DMS79 (cell line): ENCODE measurements around the gene TMEM44.
"Not testable (repeated sequence)": the region's sequence is repeated elsewhere in the genome, so short reads cannot be mapped to it uniquely, and the experiment has no call there.

Experiments used
- DNase-seq: peaks from one replicate; lab custom pipeline; 2025; lab: John Stamatoyannopoulos, UW

The TMEM44 gene

GRCh38 chr3:194609601-194610000, 23.6 kb downstream of the TMEM44 start:
- DNase-seq = no peak

GRCh38 chr3:194608981-194609380, 24.2 kb downstream of the TMEM44 start:
- DNase-seq = no peak

DNA sequence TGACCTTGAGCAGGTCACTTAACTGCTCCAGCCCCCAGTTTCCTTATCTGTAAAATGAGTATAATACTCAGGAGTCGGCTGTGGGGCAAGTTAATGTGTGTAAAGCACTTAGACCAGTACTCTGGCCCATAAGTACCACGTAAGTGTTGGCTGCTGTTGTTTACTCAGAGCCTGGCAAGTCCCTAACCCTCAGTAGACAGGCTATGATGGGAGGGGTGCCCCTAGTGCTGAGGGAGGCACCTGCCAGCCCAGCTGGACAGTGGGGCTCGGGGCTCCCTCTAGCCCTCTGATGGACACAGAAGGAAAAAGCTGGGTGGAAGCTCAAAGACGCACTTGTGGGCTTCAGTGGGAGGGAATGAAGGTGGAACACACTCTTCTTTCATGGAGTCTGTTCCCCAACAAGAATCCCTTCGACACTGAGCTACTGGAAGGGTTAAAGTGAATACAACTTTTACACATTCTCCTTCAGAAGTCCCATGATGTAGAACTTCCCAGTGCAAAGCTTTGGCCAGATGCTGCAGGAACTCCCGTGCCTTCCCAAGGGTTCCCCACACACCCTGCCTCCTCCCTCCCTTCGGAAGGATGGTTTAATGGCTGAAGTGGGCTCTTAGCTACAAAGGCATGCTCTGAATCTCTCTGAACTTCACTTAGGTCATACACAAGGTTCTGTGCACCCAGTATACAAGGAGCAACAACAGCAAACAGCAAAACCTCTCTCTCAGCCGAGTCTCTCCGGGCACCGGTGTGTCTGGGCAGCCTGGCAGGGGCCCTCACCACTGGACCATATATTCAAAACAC, 25.4 kb downstream of the TMEM44 start:
- peak; percentile 21 for DNase-seq

GRCh38 chr3:194606941-194607340, 26.3 kb downstream of the TMEM44 start:
- DNase-seq = no peak

DNA sequence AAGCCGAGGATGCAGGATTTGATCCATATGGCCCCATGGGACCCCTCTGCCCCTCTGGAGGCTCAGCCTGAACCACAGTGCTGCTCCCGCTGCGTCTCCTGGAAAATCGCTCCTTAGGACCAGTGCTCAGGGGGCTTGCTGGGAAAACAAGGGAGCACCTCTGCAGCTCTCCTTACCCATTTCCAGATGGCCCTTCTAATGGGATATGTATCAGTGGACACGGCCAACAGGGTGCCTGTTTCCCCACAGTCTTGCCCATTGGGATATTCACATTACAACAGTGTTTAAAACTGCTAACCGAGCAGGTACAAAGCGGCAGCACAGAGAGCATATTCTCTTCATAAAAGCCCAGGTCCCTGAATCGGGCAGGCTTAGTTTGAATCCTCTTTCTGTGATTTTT, 27.1 kb downstream of the TMEM44 start:
- no peak for DNase-seq

DNA sequence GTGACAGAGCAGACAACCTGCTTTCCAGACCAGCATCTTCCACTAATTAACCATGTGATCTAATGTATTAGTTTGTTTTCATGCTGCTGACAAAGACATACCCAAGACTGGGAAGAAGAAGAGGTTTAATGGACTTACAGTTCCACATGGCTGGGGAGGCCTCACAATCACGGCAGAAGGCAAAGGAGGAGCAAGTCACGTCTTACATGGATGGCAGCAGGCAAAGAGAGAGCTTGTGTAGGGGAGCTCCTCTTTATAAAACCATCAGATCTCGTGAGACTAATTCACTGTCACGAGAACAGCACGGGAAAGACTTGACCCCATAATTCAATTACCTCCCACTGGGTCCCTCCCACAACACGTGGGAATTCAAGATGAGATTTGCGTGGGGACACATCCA, 27.9 kb downstream of the TMEM44 start:
- DNase-seq = not testable (repeated sequence)

DNA sequence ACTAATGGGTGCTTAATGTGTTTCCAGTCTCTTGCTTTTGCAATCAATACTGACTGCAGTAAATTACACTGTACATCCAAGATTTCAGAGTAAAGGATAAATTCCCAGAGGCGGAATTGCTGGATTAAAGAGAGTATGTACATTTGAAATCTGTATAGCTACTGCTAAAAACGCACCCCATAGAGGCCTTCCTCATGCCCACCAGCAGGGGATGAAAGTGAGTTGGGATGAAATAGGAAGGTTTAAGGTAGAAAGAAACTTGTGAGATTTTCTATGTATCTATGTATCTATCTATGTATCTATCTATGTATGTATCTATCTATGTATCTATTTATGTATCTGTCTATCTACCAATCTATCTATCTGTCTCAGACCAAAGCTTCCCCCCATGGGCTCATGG, 28.4 kb downstream of the TMEM44 start:
- no peak for DNase-seq

DNA sequence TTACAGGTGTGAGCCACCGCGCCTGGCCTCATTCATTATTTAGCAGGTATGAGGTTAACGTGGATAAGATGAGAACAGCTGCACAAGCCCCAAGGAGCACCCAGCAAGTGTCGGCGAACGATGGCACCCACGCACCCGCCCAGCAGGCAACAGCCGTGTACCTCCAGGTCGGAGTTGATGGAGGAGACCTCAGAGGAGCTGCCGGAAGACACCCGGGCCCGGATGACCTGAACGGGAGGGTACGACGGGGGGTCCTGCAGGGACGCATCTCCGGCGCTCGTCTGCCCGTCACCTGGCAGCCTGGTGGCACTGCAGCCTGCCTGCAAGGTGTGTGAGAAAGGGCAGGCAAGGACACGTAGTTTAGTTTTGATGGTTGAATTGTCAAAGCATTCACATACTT, 29.1 kb downstream of the TMEM44 start:
- DNase-seq = no peak

DNA sequence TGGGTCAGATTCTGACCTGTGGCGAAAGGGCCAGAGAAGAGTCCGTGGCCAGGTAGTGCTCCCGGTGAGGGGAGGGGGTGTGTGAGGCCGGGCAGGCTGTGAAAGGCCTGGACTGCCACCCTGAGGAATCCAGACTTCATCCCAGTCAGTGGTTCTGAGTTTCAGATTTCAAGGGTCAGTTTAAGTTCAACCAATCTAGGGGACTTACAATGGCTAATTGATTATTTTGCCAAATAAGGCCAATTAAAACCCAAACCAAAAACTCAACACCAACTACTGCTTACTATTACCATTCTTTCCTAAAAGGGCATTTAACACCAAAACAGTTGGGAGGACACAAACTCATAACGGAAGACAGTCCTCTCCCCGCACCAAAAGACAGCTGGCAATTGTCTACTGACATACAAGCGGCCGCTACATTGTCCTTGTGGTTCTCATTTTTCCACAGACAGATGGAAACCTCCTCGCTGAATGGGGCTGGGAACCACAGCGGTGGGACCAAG, 30.5 kb downstream of the TMEM44 start:
- DNase-seq = no peak

DNA sequence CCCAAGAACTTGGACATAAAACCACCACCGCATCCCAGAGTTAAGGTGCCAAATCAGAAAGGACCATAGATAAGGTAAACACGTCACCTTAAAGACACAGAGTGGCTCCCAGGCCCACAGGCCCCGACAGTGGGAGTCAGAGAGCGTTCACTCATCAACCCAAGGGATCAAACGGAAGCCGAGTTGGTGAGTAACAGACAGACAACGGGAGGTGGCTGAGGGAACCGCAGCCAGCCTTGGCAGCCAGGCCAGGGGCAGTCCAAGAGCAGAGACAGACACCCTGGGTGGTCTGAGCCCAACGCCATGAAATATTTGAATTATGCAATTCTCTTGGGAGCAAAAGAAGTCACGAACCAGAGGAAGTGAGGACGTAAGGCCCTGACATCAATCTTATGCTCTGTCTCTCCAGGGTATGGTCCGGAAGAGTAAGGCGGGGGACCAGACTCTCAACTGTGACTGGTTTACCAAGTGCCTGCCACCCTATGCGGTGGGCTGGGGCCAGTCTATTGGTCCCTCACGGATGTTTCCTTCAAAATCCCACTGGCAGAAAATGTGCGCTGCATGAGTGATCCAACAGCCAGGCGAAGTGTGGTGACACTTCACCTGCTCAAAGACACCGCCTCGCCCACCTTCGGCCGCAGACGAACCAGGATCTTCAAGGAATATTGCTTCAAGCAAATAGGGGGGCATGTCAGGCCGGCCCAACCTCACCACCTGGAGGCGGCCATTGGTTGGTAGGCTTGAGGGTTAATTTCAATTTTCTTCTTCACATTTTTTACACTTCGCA, 34.3 kb downstream of the TMEM44 start:
- no peak for DNase-seq

DNA sequence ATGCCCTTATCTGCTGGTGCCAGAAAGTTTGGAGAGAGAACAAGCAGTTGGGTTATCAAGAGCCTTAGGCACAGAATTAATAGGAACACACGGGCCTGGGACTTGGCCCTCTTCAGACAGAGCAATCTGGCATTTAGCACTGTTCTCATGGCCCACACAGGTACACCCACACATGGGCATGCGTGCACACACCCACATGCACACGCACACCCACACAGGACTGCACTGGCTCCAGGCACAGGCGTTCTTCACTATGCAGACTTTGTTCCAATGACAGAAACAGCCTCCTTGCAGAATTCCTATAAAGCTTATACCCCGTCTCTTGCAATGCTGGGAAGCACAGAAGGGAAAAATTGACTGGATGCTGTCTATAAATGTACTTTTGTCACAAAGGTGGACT, 36.3 kb downstream of the TMEM44 start:
- DNase-seq = no peak

GRCh38 chr3:194592798-194593752, 40.1 kb downstream of the TMEM44 start:
- DNase-seq = peak; percentile 85

- DNase-seq = no peak
These were observed 44.5 kb downstream of the TMEM44 start for GRCh38 chr3:194588741-194589140.

- DNase-seq = no peak
These were observed 45.0 kb downstream of the TMEM44 start for GRCh38 chr3:194588236-194588635.

GRCh38 chr3:194587438-194587931, 45.7 kb downstream of the TMEM44 start:
- DNase-seq = no peak

GRCh38 chr3:194586836-194587235, 46.4 kb downstream of the TMEM44 start:
- DNase-seq = no peak

GRCh38 chr3:194585880-194586281, 47.3 kb downstream of the TMEM44 start:
- no peak for DNase-seq

- DNase-seq = no peak
These were observed 48.4 kb downstream of the TMEM44 start for GRCh38 chr3:194584866-194585265.

DNA sequence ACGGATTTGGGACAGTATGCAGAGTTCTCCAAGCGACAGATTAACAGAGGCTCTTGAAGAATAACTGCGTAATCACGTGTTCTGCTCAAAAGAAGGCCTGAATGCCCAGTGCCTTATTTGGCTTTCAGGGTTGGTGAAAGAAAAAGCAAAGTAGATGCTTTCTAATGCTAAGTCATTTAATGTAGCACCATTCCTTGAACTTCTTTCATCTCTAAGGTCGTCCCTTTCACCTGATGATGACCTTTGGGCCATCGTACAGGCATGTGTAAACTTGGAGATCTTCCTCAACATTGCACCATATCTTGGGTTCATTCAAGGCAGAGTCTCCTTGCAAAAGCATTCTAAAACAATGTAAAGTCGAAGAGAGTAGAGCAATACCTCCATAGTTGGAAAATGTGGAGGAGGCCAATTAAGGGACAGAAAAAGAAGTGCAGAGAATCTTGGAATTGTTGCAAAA, 48.9 kb downstream of the TMEM44 start:
- DNase-seq = peak; percentile 31

DNA sequence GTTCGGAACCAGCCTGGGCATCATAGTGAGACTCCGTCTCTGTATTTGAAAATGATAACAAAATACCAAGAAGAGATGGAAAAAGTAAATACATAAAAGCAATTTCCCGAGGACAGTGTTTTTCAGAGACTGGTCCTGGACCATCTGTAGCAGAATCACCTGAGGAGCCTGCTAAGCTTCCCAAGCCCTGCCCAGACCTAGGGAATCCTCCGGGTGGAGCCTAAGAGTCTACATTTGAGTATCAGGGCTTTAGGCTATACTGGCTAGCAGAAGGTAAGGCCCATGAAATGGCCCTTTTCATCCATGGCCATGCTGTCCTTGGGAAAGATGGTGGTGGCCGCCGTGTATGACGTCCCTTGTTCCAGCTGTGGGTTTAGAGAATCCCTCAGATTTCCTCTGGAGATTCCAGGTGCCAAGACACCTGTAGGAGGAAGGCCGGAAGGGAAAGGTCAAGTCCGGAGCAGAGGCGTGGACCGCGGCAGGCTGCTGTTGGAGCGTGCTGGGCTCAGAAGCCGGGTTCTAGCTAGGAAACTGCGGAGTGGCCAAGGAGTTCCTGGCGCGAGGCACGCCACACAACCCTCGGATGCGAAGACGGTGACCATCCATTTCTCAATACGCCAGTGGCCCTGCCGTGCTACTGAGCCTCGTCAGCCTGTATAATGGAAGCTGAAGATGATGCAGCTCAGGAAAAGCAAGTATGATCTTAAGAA, 50.9 kb downstream of the TMEM44 start:
- no peak for DNase-seq

GRCh38 chr3:194579091-194579606, 54.1 kb downstream of the TMEM44 start:
- no peak for DNase-seq
